NCI-H146 treated with DMSO at 0.1 percent for 48 hours (cell line): ENCODE results near the gene USP38.
"Not testable (repeated sequence)": the region's sequence is repeated elsewhere in the genome, so short reads cannot be mapped to it uniquely, and the experiment has no call there.

Experiments used
- DNase-seq: peaks from one replicate; lab custom pipeline; 2025; ENCODE audit not compliant: unreplicated experiment; lab: John Stamatoyannopoulos, UW

The USP38 gene

DNA sequence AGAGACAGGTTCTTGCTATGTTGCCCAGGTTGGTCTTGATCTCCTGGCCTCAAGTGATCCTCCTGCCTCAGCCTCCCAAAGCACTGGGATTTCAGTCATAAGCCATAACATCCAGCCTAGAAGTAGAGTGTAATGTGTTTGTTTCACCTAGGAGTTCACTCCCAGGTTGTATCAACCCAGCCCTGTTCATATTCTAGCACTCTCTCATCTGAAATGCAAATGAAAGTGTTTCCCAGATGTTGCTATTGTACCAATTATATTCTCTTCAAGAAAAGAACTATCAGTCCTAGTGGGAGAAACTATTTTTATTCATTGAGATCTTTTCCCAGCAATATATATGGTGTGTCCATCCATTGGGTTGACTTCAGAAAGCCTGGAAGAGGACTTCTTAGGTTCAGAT lies 72.6 kb downstream of the USP38 start:
- no peak for DNase-seq

- no peak for DNase-seq
Observed at GRCh38 chr4:143260750-143261149, 76.0 kb downstream of the USP38 start.

DNA sequence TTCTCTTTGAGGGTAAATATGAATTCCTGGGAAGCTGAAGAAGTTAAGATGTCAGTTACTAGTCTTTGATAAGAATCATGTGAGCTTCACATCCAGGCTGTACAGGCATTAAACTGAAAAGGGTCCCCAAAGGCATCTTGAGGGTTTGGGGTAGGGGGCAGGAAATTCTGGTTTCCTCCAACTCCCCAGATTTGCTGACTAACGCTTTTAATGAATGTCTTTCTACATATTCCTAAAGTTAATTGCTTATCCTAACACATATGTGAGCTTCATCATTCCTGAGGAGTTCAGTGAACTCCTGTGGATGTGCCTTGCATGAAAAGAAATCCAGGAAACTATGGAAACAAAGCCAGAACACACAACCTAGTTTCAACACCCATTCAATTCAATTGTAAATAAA lies 78.1 kb downstream of the USP38 start:
- DNase-seq = no peak

GRCh38 chr4:143267690-143268089 lies 83.0 kb downstream of the USP38 start:
- not testable (repeated sequence) for DNase-seq

DNA sequence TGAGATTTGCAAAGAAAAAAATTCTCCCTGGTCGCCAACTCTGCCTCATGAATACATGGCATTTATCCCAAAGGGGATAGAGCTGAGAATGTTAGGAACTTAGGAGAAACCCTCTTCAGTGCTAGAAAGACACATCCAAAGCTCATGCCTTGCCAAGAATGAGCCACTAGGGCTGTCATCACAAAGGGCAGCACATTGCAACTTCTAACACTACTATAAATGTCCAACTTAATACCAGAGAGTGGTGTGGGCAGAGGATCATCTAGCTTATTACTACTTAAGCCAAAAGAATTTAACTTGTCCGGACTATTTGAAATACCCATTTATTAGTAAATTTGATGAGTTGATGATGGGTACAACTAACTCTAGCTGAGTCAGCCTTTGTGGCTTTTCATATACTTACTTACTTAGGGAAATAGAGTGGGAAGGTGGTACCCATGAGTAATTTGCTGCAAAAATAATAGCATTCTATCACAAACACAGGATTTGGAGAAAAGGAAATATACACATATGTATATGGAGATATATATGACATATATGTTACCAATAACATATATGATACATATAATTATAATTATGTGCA lies 85.6 kb downstream of the USP38 start:
- DNase-seq = no peak
